Panc1 (cell line): ENCODE measurements around the gene AOC3. TPM values are rescaled to one million over a fixed set of nuclear protein-coding genes. Genes with fewer than 3 reads are reported as not detected.

Experiments
- ATAC-seq: fragments of 200-7000 bp; cut with Tn5 transposase; 2 replicates; pipeline ENCODE4 v1.9.1; 2020; ENCODE audit warnings: mild to moderate bottlenecking, moderate library complexity
- BruUV-seq: library from RNA; stranded (reverse); fragments of 400-500 nt; replicated peaks from 2 replicates; lab custom pipeline; 2021; lab: Mats Ljungman, UMichigan
- CTCF ChIA-PET: fragments of 300-600 bp; sonication (Branson Sonifier 250); formaldehyde crosslinking; loops from one replicate; lab custom pipeline; 2022; ENCODE audit warnings: antibody characterized with exemption; lab: Charles Lee
- POLR2A ChIA-PET: fragments of 300-600 bp; sonication (Branson Sonifier 250); formaldehyde crosslinking; loops from one replicate; lab custom pipeline; 2022; ENCODE audit warnings: antibody characterized with exemption; lab: Charles Lee
- DNase-seq: peaks from one replicate; pipeline ENCODE4 v3.0.0-alpha.2; 2010; ENCODE audit warnings: low read depth, low spot score
- H3K27ac ChIP-seq: 2 replicates; pipeline ENCODE4 v1.5.1; 2011; ENCODE audit warnings: mild to moderate bottlenecking, low read length, inconsistent platforms
- H3K27me3 ChIP-seq: fragments of 200-500 bp; sonication (Bioruptor generic); 2 replicates; pipeline ENCODE4 v1.6.0; 2014; ENCODE audit warnings: low read length, inconsistent platforms; ENCODE audit not compliant: control insufficient read depth, insufficient read depth
- H3K36me3 ChIP-seq: fragments of 200-500 bp; sonication (Bioruptor generic); 2 replicates; pipeline ENCODE4 v1.5.1; 2014; ENCODE audit warnings: inconsistent platforms, mild to moderate bottlenecking, low read length, moderate library complexity; ENCODE audit not compliant: control insufficient read depth, insufficient read depth
- H3K4me1 ChIP-seq: 2 replicates; pipeline ENCODE4 v1.5.1; 2011; ENCODE audit warnings: inconsistent platforms, mild to moderate bottlenecking, low read length, moderate library complexity; ENCODE audit not compliant: control insufficient read depth, insufficient read depth
- H3K4me3 ChIP-seq, 2 experiments: 2 replicates each; pipeline ENCODE4 v1.5.1; 2011 to 2012; ENCODE audit warnings: low read depth in 2 of 2, low read length in 2 of 2, mild to moderate bottlenecking in 2 of 2, inconsistent platforms in 1 of 2, moderate library complexity in 1 of 2
- H3K9me3 ChIP-seq: fragments of 200-500 bp; sonication (Bioruptor generic); 2 replicates; pipeline ENCODE4 v1.5.1; 2014; ENCODE audit warnings: low read depth, mild to moderate bottlenecking, inconsistent platforms, low read length, moderate library complexity; ENCODE audit not compliant: control insufficient read depth, insufficient read depth
- POLR2AphosphoS5 ChIP-seq: IDR thresholded peaks from 2 replicates; pipeline ENCODE4 v1.6.1; 2012; ENCODE audit warnings: mild to moderate bottlenecking, low read depth, low read length, moderate library complexity
- SIN3A ChIP-seq: IDR thresholded peaks from 2 replicates; pipeline ENCODE4 v1.6.1; 2012; ENCODE audit warnings: low read depth, mild to moderate bottlenecking, low read length, moderate library complexity, borderline replicate concordance; ENCODE audit not compliant: insufficient read depth
- TCF7L2 ChIP-seq: IDR thresholded peaks from 2 replicates; pipeline ENCODE4 v1.6.1; 2011; ENCODE audit warnings: mild to moderate bottlenecking, low read depth, low read length, inconsistent platforms
- in situ Hi-C: cut with HindIII; loops from 2 replicates; pipeline ENCODE4 v1.10.0; 2016; ENCODE audit warnings: low sequenced_read_pairs, low pct_unique_long_range_greater_than_20kb
- intact Hi-C: fragments of 100-400 bp; cut with micrococcal nuclease; formaldehyde crosslinking; loops from one replicate; pipeline ENCODE4 v1.10.0; 2022; ENCODE audit not compliant: unreplicated experiment
- total RNA-seq: library from RNA; stranded (reverse); gene quantifications from one replicate; pipeline ENCODE4 v1.2.1, GENCODE V29; 2021; ENCODE audit not compliant: unreplicated experiment
- TF ChIP-seq, protein P1 (sequence below), 2 experiments: IDR thresholded peaks; 2 replicates each; pipeline ENCODE4 v1.6.1; 2011 to 2012; ENCODE audit warnings: low read depth in 2 of 2, control low read depth in 1 of 2, low read length in 1 of 2, mild to moderate bottlenecking in 1 of 2, moderate library complexity in 1 of 2; ENCODE audit not compliant: insufficient read depth in 1 of 2
- TF ChIP-seq, protein P2 (sequence below): fragments of 450-650 bp; IDR thresholded peaks from 2 replicates; pipeline ENCODE4 v1.5.1; 2017; ENCODE audit warnings: mild to moderate bottlenecking

AOC3 gene
- total RNA-seq, 1 experiment from 2014 or later = 0.21 TPM

GRCh38 chr17:42886283-42887176 is 35.5 kb downstream of the AOC3 start:
- no peaks in the 10 kb centered on the region for H3K36me3 ChIP-seq
- no peak overlapping the region for H3K4me3 ChIP-seq
- H3K27ac ChIP-seq = no peak overlapping the region
- ChIA-PET CTCF (no interaction called here), POLR2A (no interaction called here)
- ATAC-seq = no peak
- no peak for DNase-seq
- TF ChIP-seq, protein P1, sequence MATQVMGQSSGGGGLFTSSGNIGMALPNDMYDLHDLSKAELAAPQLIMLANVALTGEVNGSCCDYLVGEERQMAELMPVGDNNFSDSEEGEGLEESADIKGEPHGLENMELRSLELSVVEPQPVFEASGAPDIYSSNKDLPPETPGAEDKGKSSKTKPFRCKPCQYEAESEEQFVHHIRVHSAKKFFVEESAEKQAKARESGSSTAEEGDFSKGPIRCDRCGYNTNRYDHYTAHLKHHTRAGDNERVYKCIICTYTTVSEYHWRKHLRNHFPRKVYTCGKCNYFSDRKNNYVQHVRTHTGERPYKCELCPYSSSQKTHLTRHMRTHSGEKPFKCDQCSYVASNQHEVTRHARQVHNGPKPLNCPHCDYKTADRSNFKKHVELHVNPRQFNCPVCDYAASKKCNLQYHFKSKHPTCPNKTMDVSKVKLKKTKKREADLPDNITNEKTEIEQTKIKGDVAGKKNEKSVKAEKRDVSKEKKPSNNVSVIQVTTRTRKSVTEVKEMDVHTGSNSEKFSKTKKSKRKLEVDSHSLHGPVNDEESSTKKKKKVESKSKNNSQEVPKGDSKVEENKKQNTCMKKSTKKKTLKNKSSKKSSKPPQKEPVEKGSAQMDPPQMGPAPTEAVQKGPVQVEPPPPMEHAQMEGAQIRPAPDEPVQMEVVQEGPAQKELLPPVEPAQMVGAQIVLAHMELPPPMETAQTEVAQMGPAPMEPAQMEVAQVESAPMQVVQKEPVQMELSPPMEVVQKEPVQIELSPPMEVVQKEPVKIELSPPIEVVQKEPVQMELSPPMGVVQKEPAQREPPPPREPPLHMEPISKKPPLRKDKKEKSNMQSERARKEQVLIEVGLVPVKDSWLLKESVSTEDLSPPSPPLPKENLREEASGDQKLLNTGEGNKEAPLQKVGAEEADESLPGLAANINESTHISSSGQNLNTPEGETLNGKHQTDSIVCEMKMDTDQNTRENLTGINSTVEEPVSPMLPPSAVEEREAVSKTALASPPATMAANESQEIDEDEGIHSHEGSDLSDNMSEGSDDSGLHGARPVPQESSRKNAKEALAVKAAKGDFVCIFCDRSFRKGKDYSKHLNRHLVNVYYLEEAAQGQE (IDR thresholded peaks at IDR 0.05; ENCODE audit: insufficient read depth in 1 of 2, low read depth in 2 of 2, low read length in 1 of 2) = no peak
- TF ChIP-seq POLR2AphosphoS5 (no peak), TCF7L2 (no peak), SIN3A (no peak)
- TF ChIP-seq, protein P2, sequence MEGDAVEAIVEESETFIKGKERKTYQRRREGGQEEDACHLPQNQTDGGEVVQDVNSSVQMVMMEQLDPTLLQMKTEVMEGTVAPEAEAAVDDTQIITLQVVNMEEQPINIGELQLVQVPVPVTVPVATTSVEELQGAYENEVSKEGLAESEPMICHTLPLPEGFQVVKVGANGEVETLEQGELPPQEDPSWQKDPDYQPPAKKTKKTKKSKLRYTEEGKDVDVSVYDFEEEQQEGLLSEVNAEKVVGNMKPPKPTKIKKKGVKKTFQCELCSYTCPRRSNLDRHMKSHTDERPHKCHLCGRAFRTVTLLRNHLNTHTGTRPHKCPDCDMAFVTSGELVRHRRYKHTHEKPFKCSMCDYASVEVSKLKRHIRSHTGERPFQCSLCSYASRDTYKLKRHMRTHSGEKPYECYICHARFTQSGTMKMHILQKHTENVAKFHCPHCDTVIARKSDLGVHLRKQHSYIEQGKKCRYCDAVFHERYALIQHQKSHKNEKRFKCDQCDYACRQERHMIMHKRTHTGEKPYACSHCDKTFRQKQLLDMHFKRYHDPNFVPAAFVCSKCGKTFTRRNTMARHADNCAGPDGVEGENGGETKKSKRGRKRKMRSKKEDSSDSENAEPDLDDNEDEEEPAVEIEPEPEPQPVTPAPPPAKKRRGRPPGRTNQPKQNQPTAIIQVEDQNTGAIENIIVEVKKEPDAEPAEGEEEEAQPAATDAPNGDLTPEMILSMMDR = no peak
- in situ Hi-C loops = no loop called here
- no peaks in the 10 kb centered on the region for H3K9me3 ChIP-seq
- no peaks in the 10 kb centered on the region for H3K27me3 ChIP-seq
- intact Hi-C loops = no loop called here
- no peaks in the 10 kb centered on the region for H3K4me1 ChIP-seq
- BruUV-seq = no TSS peak

- no peaks in the 10 kb centered on the region for H3K27me3 ChIP-seq
- H3K27ac ChIP-seq = no peak overlapping the region
- POLR2A ChIA-PET = interaction anchor here (0.5 kb wide), 1 partner anchor 93 kb away, joined by 7 read pairs; no protein-coding TSS in a partner anchor
- in situ Hi-C loops = no loop called here
- no peak for ATAC-seq
- intact Hi-C loops = no loop called here
- BruUV-seq = no TSS peak
- CTCF ChIA-PET = no interaction called here
- H3K4me3 ChIP-seq = no peak overlapping the region
- H3K9me3 ChIP-seq = no peaks in the 10 kb centered on the region
- H3K36me3 ChIP-seq = no peaks in the 10 kb centered on the region
- DNase-seq = no peak
- H3K4me1 ChIP-seq = no peaks in the 10 kb centered on the region
- TF ChIP-seq SIN3A (no peak), TCF7L2 (no peak), POLR2AphosphoS5 (no peak)
- TF ChIP-seq, protein P2 = no peak
- TF ChIP-seq, protein P1 (IDR thresholded peaks at IDR 0.05; ENCODE audit: insufficient read depth in 1 of 2, low read depth in 2 of 2, low read length in 1 of 2) = no peak
Observed at GRCh38 chr17:42889809-42890208, 38.8 kb downstream of the AOC3 start.
